CD4-positive, alpha-beta T cell treated with Interleukin-6 at 100 ng/mL for 8 hours (primary cell): ENCODE results near the gene PITX2.

Experiments used
- DNase-seq: peaks from one replicate; pipeline ENCODE4 v3.0.0-alpha.2; 2020; ENCODE audit warnings: mixed read lengths, low spot score

The PITX2 gene

GRCh38 chr4:110623718-110624397 is 981 bp upstream of the PITX2 start:
- no peak for DNase-seq

GRCh38 chr4:110621839-110622751 is 782 bp downstream of the PITX2 start:
- no peak for DNase-seq

- no peak for DNase-seq
Measured at GRCh38 chr4:110621328-110621812, 1.5 kb downstream of the PITX2 start.

- DNase-seq: no peak
Measured at GRCh38 chr4:110620691-110621327, 2.1 kb downstream of the PITX2 start.

- no peak for DNase-seq
Measured at GRCh38 chr4:110620322-110620690, 2.6 kb downstream of the PITX2 start.

- no peak for DNase-seq
Measured at GRCh38 chr4:110619463-110620247, 3.2 kb downstream of the PITX2 start.

- no peak for DNase-seq
Measured at GRCh38 chr4:110618581-110619462, 4.1 kb downstream of the PITX2 start.

- DNase-seq: no peak
Measured at GRCh38 chr4:110617646-110618580, 5.0 kb downstream of the PITX2 start.

GRCh38 chr4:110617075-110617640 is 5.7 kb downstream of the PITX2 start:
- DNase-seq: no peak

- DNase-seq: no peak
Measured at GRCh38 chr4:110616238-110617074, 6.4 kb downstream of the PITX2 start.

- DNase-seq: no peak
Measured at GRCh38 chr4:110615353-110616237, 7.3 kb downstream of the PITX2 start.

- DNase-seq: no peak
Measured at GRCh38 chr4:110614976-110615352, 7.9 kb downstream of the PITX2 start.

- no peak for DNase-seq
Measured at GRCh38 chr4:110614173-110614963, 8.5 kb downstream of the PITX2 start.

GRCh38 chr4:110613745-110614144 is 9.1 kb downstream of the PITX2 start:
- DNase-seq: no peak

GRCh38 chr4:110612631-110613269 is 10.1 kb downstream of the PITX2 start:
- no peak for DNase-seq

- no peak for DNase-seq
Measured at GRCh38 chr4:110611968-110612447, 10.9 kb downstream of the PITX2 start.
